Putamen (tissue), 1 donor: ENCODE results near the gene COQ8B.

Experiments
- DNase-seq: peaks from one replicate; pipeline ENCODE4 v3.0.0-alpha.2; 2016; ENCODE audit warnings: low spot score

The COQ8B gene

GRCh38 chr19:40717880-40718773, 1.4 kb upstream of the COQ8B start:
- peak; percentile 16 for DNase-seq

- no peak for DNase-seq
These were observed 716 bp upstream of the COQ8B start for GRCh38 chr19:40717325-40717879.

DNA sequence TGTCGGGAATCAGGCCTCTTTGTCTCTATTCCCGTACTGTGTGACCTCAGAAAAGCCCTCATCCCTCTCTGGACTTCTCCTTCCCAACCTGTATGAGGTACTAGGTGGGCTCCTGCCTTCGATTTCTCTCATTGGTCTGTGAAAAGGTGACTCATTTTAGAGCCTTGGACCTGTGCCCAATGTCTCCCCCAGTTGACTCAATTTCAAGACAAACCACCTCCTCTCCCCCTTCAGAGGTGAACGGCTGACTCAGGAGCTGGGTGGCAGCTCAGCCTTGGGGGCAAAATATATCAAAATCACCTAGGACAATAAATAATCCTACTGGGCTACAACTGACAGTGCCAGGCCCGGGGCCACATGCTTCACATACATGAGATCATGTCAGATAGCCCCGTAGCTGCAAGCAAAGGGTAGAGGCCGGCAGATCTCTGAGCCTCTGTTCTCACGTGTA, 630 bp downstream of the COQ8B start:
- peak; percentile 61 for DNase-seq

- peak; percentile 97 for DNase-seq
These were observed 2.0 kb downstream of the COQ8B start for GRCh38 chr19:40714441-40715299.

DNA sequence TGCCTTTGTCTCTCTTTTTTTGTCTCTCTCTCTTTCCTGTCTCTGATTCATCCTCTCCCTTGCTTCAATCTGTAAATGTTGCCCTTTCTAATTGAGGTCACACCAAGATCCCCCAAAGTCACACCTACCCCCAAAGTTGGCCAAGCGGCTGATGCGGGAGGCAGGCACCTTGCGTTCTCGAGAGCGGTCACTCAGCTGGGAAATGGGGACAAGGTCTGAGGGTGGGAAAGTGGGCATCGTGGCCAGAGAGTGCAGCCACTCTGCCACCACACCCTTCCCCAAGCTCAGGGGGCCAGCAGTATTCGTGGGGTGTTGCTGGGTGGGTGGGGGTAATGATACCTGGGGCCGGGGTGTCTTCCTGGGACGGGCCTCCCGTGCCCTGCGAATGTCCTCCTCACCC, 2.7 kb downstream of the COQ8B start:
- DNase-seq, result no peak

DNA sequence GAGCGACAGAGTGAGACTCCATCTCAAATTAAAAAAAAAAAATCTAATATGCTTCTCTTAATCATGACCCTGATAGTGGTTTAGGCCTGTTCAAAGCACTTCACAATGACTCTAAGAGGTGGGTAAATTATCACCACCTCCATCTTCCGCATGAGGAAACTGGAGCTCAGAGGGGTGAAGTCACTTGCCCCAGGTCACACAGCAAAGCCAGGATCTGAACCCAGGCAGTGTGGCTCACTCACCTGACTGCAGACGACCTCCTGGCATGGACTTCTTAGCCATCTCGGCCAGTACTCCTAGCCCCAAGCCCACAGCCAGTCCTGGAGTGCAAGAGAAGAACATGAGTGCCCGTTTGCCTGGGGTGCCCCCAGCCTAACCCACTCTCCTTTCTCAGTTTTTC, 6.9 kb downstream of the COQ8B start:
- no peak for DNase-seq

- DNase-seq, result no peak
These were observed 9.1 kb downstream of the COQ8B start for GRCh38 chr19:40707615-40708014.

GRCh38 chr19:40705950-40706619, 10.6 kb downstream of the COQ8B start:
- no peak for DNase-seq

DNA sequence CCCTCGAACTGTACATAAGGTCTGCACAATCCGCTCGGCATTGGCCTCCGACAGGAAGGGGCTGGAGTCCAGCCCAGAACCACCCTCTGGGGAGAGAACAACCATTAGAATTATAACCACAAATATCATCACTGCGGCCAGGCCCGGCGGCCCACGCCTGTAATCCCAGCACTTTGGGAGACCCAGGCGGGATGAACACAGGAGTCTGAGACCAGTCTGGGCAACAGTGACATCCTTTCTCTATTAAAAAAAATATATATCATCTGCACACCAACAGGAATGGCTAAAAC, 11.4 kb downstream of the COQ8B start:
- DNase-seq, result no peak

- no peak for DNase-seq
These were observed 12.0 kb downstream of the COQ8B start for GRCh38 chr19:40704491-40705361.

DNA sequence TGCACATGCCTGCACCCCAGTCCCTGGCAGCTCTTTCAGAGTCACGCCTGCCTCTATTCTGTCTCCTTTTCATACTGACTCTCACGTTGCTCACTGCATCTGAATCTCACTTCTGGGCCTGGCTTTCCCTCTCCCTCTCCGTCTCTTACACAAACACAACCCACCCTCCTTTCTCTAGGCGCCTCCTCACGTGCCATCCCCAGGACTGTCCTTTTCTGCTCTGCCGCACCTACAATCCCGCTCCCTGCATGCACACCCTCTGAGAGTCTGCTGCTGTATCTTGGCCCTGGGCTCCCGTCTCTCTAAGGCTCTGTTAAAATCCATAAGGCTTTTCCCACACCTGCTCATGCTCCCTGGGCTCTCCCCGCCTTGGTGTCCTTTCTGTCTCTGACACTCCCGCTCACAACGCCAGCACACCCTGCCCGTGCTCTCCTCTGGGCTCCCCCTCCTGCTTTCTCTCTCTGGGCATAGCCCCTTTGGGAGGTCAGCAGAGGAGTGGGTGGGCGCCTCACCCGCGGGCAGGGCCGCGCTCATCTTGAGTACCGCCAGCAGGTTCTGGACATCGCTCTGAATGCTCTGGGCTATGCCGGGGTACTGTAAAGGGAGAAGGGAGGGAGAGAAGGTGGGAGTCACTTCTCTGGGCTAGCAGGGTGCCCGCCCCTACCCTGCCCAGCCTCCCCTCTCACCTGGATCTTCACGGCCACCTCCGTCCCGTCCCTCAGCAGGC, 13.5 kb downstream of the COQ8B start:
- DNase-seq, result no peak

DNA sequence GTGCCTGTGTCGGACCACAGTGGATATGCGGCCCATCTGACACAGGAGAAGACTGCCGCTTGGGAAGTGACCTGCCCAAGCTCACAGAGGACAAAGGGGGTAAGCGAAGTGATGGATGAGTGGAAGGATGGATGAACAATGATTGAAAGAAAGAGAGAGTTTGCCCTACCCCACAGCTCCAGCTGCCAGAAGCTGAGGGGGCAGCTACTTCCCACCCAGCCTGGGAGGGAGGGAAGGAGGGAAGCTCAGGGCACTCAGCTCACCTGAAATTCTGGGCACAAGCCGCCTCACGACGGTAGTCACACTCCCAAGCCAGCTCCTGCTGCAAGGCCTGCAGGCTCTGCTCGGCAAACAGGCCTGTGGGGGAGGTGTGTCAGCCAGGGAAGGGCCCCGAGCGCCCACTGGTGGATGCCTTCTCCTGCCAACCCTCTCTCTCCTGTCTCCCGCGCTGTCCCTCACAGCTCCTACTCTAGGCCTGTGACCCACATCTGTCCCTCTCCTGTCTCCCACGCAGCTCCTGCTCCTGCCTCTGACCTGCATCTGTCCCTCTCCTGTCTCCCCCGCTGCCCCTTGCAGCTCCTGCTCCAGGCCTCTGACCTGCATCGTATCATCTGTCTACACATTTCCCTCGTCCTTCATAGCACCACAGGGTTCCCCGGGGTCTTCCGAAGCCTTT, 14.2 kb downstream of the COQ8B start:
- DNase-seq, result peak; percentile 44

GRCh38 chr19:40701758-40702157, 14.9 kb downstream of the COQ8B start:
- DNase-seq, result no peak

DNA sequence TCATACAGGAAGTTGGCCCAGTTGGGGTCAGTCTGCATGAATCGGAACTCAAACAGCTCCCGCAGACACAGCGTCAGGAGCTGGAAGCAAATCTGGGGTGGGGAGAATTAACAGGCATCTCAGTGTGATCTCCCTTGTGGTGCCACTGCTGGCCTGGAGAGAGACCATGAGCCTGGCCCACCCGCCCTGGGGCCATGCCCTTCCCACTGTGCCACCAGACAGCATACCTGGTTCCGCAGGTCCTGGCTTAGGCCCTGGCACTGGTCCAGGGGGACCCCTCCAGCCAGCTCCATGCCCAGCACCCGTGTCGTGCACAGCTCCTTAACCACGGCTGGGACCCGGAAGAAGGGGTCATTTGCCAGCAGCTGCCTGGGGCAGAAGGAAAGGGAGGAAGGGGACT, 16.6 kb downstream of the COQ8B start:
- no peak for DNase-seq

- no peak for DNase-seq
These were observed 19.7 kb downstream of the COQ8B start for GRCh38 chr19:40697007-40697406.

- no peak for DNase-seq
These were observed 20.8 kb downstream of the COQ8B start for GRCh38 chr19:40695881-40696280.

DNA sequence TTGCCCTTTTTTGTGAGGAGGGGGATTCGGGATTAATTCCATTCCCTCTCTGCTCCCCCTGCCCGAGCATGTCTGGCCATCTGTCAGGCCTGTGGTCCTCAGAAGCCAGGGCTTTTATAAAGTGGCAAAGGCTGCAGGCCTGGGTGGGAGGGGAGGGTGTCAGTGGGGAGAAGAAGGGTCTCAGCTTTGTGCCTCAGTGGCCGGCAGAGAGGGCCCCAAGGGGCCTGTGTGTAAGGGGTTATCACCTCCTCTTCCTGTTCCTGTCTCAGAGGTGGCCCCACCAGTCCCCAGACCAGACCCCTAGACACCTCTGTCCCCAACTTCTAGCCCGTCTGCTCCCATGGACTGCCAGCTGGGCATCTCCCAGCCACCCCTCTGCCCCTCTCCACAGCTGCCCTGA, 22.8 kb downstream of the COQ8B start:
- DNase-seq, result no peak

- DNase-seq, result no peak
These were observed 23.4 kb downstream of the COQ8B start for GRCh38 chr19:40693150-40693788.

- no peak for DNase-seq
These were observed 24.5 kb downstream of the COQ8B start for GRCh38 chr19:40692212-40692551.
